Measurements from ENCODE around the gene CA9.

The CA9 gene

DNA sequence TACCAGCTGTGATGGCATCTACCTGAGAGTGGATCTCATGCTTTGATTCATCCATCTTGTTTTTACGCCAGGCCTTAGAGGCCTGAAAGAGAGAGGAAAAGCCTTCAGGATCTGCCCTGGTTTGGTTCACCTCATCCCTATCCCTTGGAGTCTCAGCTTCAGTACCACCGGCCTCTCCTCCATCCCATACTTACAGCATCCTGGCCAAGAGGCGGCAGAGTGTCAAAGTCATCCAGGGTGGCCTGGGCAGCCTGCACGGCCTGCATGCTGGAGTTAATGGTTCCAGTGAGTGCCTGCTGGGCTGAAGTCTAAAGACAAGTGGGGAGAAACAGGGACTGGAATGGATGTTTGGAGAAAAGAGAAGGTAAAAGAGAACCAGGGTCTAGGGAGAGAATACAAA, 45.8 kb downstream of the CA9 start:
- DNase-seq: no peak

DNA sequence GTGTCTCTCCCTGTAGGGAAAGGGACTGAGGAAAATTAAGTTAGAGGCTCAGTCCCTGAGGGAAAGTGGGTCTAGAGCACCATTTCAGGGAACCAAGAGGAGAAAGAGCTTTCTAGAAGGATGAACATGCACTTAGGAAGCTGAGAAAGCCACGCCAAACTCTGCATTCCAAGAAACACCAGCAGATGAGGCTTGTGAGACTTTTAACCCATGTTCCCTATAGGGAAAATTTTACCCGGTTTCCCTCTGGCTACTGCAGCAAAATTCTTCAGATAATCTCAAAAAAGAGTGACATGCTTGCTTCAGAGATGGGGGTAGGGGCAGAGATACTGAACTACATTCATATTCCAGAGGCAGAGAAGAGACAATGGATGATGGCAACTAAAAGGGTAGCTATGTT, 49.7 kb downstream of the CA9 start:
- DNase-seq: no peak

DNA sequence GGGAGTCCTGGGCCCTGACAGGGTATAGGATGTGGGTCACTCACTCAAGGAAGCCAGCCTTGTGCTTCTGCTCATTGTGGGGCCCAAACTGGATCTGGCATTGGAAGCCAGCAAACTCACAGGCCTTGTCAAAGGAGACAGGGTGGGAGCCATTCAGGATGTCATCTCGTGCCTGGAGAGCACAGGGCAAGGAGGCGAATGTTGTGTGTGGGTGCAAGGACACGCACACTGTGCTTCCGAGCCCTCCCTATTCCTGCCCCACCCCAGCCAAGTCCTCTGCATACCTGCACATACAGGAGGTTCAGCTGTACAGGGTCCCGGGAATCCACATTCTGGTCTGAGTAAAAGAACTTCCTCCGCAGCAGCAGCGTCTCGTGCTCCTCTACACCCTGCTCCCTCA, 50.2 kb downstream of the CA9 start:
- no peak for DNase-seq

DNA sequence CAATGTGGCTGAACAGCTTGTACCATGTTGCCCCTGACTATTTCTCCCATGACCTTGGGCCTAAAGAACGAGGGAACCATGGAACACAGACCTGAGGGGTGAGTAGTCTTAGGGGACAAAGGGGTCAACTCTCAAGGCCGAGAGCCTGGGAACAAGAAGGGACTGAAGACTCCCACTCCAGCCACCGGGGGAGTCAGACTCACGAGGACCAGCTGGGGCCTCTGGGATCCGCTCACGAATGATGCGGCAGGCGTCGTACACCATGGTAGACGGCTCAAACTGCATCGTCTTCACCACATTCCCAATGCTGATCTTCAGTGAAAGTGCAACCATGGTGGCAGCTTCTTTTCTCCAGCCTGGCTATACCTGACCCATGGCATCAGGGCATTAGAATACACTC, 51.6 kb downstream of the CA9 start:
- DNase-seq: no peak

DNA sequence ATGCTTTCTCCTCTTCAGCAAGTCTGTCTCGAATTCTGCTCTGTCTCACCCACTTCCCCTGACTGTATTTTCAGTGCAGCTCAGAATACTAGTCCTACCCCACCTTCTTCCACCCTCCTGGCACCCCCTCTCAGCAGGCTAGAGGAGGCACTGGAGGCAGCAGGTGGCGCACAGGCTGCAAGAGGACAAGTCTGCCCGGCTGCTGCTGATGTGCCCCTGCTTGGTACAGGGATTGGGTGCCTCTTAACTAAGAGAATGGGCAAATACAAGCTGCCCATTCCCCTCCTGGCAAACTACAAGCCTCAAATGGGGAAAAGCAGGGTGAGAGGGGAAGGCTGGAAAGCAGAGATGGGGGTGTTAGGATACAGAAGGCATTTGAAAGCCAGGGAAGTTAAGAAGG, 53.2 kb downstream of the CA9 start:
- no peak for DNase-seq

DNA sequence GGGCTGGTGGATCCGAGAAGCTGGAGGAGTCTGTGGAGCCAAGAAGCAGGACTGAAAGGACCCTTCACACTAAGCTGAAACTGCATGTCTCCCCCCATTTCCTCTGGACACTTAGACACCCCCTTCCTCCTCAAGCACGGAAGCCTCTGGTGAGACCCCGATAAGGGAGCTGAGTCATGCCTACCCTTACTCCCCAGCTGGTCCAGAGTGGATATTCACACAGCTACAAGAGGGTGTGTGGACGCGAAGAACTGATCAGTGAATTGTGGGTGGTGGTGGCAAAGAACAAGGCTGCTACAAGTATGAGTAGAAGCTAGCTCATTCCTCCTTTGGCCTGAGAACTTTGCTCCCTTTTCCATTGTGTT, 53.9 kb downstream of the CA9 start:
- no peak for DNase-seq

DNA sequence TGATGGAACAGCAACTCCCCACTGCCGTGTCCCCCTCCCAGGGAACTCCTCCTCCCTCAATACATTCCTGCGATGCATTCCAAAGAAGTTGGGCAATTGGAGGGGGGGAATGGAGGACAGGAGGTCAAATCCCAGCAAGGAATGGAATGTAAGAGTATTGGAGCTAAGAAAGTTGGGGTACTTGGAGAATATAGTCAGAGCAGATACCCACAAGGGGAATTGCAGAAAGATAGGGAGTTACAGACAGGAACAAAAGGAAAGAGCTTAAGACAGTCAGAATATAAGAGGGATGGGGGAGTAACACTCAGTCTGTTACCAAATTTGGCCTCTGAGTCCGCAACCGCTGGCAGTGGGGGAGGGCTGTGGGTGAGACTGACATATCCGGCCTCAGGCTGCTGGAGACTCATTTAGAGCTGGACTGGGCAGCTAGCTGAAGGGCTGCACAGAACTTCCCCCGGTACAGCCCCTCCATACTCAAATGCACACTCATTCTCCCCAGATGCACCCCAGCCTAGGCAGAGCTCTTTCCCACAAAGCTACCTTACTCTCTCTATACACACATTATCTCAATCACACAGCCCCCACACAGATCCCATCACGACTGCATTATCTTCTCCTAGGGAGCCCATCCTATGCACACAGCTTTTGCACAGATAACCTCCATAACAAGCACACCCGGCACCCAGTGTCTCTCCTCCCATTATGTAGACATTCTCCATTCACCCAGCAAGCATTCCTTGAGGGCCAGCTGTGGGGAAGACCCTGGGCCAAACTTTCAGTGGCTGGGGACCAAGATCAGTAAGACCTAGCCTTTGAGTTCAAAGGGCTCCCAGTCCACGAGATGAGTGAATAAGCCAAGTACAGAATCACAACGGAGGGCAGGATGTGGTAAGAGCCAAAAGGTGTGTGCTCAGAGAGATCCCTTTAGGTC, 54.6 kb downstream of the CA9 start:
- no peak for DNase-seq

DNA sequence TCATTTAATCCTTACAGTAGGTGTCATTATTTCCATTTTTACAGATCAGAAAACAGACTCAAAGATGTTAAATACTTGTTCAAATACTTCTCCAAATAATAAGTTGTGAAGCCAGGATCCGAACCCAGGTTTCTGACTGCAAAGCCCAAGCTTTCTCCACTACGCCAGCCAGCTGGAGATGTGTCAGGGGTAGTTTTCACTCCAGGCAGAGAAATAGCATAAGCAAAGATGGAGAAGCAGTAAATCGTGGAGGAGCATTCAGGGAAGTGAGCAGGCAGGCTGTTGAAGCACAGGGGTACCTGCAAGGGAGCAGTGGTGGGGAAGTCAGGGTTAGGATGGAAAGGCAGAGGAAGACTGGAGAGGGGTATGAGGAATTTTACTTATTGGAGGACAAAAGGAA, 55.4 kb downstream of the CA9 start:
- no peak for DNase-seq

DNA sequence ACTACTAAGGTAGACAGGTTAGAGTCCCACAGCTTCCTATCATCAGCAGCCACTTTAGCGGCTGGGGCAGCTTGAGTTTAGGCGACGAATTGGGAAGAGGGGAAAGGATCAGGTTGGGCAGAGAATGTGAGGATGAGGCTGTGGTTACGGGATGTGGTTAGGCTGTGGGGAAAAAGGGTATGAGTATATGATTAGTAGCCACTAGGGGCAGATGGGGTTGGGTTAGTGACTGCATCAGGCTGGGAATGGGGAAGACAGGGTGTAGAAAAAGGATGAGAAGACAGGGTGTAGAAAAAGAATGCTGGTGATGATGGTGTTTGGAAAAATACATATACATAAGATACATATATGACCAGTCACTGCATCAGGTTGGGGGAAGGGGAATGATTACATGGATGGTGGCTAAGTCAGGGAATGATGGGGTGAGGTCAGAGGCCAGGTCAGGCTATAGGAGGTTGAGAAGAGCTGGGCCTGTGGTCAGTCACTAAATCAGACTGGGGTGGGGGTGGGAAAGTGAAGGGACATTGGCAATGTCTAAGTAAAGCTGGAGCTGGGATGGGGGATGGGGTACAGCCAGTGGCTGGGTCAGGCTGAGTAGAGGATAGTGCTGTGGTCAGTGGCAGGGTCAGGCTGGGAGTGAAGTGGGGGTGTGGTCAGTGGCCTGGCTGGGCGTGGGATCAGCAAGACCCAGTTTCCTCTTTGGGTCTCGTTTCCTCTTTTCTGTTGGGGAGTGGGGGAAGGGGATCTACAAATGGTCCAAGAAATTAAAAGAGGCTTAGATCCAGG, 56.2 kb downstream of the CA9 start:
- DNase-seq: no peak

DNA sequence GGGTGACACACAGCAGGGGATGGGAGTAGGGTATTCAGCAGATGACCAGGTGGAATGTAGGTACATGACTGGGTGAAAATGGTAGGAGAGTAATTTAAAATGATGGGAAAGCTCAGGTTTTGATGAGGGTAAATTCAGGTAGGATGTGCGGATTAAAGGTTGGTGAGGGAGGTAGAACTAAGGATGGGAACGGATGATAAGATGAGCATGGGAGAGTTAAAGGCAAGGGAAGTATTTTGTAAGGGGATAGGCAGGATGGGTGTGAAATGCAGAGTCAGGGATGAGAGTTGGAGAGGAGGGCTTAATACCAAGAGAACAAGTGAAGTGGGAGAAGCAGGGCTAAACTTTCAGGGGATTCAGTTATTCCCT, 56.7 kb downstream of the CA9 start:
- DNase-seq: no peak

All from GOT3 (cell line).